Activated CD8-positive, alpha-beta T cell treated with anti-CD3 and anti-CD28 coated beads, Interleukin-2, amount 10 ng/mL, durations not matched to agents 7 days and 5 days (primary cell): ENCODE results near the gene TANC1. TPM values are rescaled to one million over a fixed set of nuclear protein-coding genes. Genes with fewer than 3 reads are reported as not detected.

ENCODE experiments used
- ATAC-seq: fragments of 150-1000 bp; cut with Tn5 transposase; one replicate; pipeline ENCODE4 v1.10.0; 2021; ENCODE audit warnings: moderate library complexity
- CTCF ChIA-PET: fragments of 350-600 bp; sonication (Branson Sonifier 250); formaldehyde crosslinking; loops from one replicate; lab custom pipeline; 2021; ENCODE audit warnings: antibody characterized with exemption; lab: Charles Lee
- POLR2A ChIA-PET: fragments of 350-600 bp; sonication (Branson Sonifier 250); formaldehyde crosslinking; loops from one replicate; lab custom pipeline; 2021; ENCODE audit warnings: antibody characterized with exemption; lab: Charles Lee
- DNase-seq: peaks from one replicate; pipeline ENCODE4 v3.0.0-alpha.2; 2020
- H3K27ac Mint-ChIP-seq: one replicate; pipeline ENCODE4 v1.8.0; 2021; ENCODE audit warnings: mild to moderate bottlenecking, mixed read lengths
- H3K27me3 Mint-ChIP-seq: one replicate; pipeline ENCODE4 v1.8.0; 2021; ENCODE audit warnings: low read depth, mixed read lengths
- H3K36me3 Mint-ChIP-seq: one replicate; pipeline ENCODE4 v1.8.0; 2021; ENCODE audit warnings: low read depth, mixed read lengths
- H3K4me1 Mint-ChIP-seq: one replicate; pipeline ENCODE4 v1.8.0; 2021; ENCODE audit warnings: low read depth, mixed read lengths
- H3K4me3 Mint-ChIP-seq: one replicate; pipeline ENCODE4 v1.8.0; 2021; ENCODE audit warnings: mild to moderate bottlenecking, mixed read lengths
- H3K9me3 Mint-ChIP-seq: one replicate; pipeline ENCODE4 v1.8.0; 2022; ENCODE audit warnings: mixed read lengths; ENCODE audit not compliant: insufficient read depth
- total RNA-seq, 2 experiments: library from RNA; stranded (reverse); gene quantifications; one replicate each; pipeline ENCODE4 v1.2.3, GENCODE V29; 2021

The TANC1 gene
- total RNA-seq = under 1 TPM; 0.37 to 0.55 TPM

DNA sequence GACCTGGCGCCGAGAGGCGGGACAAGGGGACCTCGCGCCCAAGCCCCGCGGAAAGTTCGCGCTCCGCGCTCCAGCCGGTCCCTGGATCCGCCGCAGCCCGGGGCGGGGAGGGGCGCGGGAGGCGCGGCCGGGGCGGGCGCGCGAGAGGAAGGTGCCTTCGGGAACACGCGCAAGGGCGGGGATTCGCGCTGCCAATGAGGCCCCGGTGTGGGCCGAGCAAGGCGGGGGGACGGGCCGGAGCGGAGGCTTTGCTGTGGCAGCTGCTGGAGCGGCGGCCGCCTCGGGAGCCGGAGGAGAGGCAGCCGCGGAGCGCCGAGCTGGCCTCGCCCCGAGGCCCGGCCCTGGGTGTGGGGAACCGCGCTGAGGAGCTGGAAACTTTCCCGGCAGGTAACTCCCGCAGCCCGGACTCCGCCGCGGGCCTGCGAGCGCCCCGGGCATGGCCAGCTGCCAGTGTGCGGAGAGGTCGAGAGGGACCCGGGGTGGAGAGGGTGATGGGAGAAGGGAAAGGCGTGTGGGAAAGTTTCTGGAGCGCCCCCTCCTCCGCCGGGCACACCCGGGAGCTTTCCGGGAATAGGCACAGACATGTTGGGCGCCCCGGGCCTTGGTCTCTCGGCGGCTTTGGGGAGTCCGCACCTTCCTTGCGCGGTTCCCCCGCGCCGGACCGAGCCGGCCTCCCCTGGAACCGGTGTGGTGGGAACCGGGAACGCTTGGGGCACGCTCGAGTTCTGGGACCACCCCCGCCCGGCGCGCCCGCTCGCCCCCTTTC lies at the start of gene TANC1:
TSS of gene TANC1 (plus strand) at position 245 of the 766 bp plus-strand sequence. CDS start 97,271 bp downstream, outside the sequence.
- Mint-ChIP-seq H3K4me1 (peaks cover 14% of the 10 kb centered on the region), H3K36me3 (no peaks in the 10 kb centered on the region), H3K27ac (no peak within 1 kb of the TSS), H3K4me3 (peak within 1 kb of the TSS; percentile 73), H3K9me3 (no peaks in the 10 kb centered on the region), H3K27me3 (peaks cover 61% of the 10 kb centered on the region)
- ATAC-seq (peak; percentile 95), DNase-seq (peak; percentile 73)
- POLR2A ChIA-PET = no interaction called here
- CTCF ChIA-PET = no interaction called here

DNA sequence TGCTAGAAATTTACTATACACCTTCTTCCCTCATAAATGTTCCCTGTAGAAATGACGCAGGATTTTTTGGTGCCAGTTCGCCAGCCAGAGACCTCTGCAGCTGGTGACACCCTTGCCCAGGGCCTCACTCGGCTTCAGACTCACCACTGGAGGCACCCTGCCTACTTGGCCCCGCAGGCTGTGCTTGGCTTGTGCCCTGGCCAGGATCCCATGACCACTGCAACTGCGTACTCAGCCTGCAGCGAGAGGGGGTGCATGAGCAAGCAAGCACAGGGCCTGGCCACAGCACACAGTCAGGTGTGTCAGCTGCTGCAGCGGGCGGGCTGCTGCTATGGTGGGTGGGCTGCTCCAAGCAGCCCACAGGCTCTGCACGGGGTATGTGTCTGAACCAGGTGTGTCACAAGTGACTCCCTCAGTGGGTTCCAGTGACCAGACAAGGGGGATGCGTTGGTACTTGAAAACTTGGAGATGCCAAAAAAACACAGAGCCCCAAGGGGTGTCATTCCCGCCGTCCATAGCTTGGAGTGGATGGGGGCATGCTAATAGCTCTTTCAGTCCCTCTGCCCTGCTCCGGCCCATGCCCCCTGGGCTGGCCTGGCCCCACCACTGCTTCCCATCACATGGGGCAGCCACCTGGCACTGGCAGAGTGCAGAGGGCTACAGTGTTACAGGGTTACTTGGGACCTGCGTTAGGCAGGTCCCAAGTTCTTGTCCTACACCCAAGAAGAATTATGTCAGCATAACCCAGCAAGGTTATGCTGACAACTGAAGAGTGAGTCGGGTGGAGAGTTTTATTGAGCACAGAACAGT lies 46.6 kb upstream of the TANC1 start:
- POLR2A ChIA-PET = no interaction called here
- H3K9me3 Mint-ChIP-seq = no peaks in the 10 kb centered on the region
- no peak overlapping the region for H3K27ac Mint-ChIP-seq
- ATAC-seq = no peak
- DNase-seq = no peak
- H3K36me3 Mint-ChIP-seq = no peaks in the 10 kb centered on the region
- H3K4me1 Mint-ChIP-seq = no peaks in the 10 kb centered on the region
- H3K27me3 Mint-ChIP-seq = peaks cover 20% of the 10 kb centered on the region
- H3K4me3 Mint-ChIP-seq = no peak overlapping the region
- CTCF ChIA-PET = no interaction called here

- no peak for ATAC-seq
- ChIA-PET CTCF (no interaction called here), POLR2A (no interaction called here)
- Mint-ChIP-seq H3K27ac (no peak overlapping the region), H3K27me3 (peaks cover 20% of the 10 kb centered on the region), H3K36me3 (no peaks in the 10 kb centered on the region), H3K4me3 (no peak overlapping the region), H3K4me1 (no peaks in the 10 kb centered on the region), H3K9me3 (no peaks in the 10 kb centered on the region)
- no peak for DNase-seq
These were observed 45.8 kb upstream of the TANC1 start for GRCh38 chr2:158922601-158923000.

- Mint-ChIP-seq H3K27ac (no peak overlapping the region), H3K27me3 (peaks cover 20% of the 10 kb centered on the region), H3K4me1 (no peaks in the 10 kb centered on the region), H3K36me3 (no peaks in the 10 kb centered on the region), H3K4me3 (no peak overlapping the region), H3K9me3 (no peaks in the 10 kb centered on the region)
- ATAC-seq = no peak
- no peak for DNase-seq
- ChIA-PET CTCF (no interaction called here), POLR2A (no interaction called here)
These were observed 45.3 kb upstream of the TANC1 start for GRCh38 chr2:158923180-158923594.

- no peak for DNase-seq
- no peak for ATAC-seq
- POLR2A ChIA-PET = no interaction called here
- H3K36me3 Mint-ChIP-seq = no peaks in the 10 kb centered on the region
- H3K27me3 Mint-ChIP-seq = peaks cover 20% of the 10 kb centered on the region
- CTCF ChIA-PET = no interaction called here
- H3K27ac Mint-ChIP-seq = no peak overlapping the region
- H3K9me3 Mint-ChIP-seq = peaks cover 1% of the 10 kb centered on the region
- H3K4me1 Mint-ChIP-seq = peaks cover under 1% of the 10 kb centered on the region
- no peak overlapping the region for H3K4me3 Mint-ChIP-seq
These were observed 44.8 kb upstream of the TANC1 start for GRCh38 chr2:158923641-158924040.

DNA sequence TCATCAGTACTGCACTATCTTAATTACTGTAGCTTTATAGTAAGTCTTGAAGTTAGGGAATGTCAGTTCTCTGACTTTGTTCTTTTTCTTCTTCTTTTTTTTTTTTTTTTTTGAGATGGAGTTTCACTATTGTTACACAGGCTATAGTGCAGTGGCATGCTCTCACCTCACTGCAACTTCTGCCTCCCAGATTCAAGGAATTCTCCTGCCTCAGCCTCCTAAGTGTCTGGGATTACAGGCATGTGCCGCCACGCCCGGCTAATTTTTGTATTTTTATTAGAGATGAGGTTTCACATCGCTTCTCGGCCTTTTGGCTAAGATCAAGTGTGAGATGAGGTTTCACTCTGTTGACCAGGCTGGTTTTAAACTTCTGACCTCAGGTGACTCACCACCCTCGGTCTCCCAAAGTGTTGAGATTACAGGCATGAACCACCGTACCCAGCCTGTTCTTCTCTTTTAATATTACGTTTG lies 41.9 kb upstream of the TANC1 start:
- POLR2A ChIA-PET = no interaction called here
- Mint-ChIP-seq H3K36me3 (no peaks in the 10 kb centered on the region), H3K27ac (no peak overlapping the region), H3K9me3 (peaks cover 4% of the 10 kb centered on the region), H3K27me3 (peaks cover 24% of the 10 kb centered on the region), H3K4me3 (no peak overlapping the region), H3K4me1 (peaks cover 7% of the 10 kb centered on the region)
- DNase-seq (no peak), ATAC-seq (no peak)
- CTCF ChIA-PET = no interaction called here

DNA sequence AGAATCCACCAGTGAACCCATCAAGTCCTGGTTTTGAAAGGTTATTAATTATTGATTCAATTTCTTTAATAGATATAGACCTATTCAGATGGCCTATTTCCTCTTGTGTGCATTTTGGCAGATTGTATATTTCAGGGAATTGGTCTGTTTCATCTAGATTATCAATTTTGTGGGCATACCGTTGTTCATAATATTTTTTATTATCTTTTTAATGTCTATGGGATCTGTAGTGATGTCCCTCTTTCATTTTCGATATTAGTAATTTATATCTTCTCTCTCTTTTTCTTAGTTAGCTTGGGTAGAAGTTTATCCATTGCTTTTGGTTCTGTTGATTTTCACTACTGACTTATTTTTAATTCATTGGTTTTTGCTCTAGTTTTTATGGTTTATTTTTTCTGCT lies 39.9 kb upstream of the TANC1 start:
- DNase-seq (no peak), ATAC-seq (no peak)
- Mint-ChIP-seq H3K4me1 (peaks cover 7% of the 10 kb centered on the region), H3K4me3 (no peak overlapping the region), H3K36me3 (no peaks in the 10 kb centered on the region), H3K9me3 (peaks cover 4% of the 10 kb centered on the region), H3K27me3 (peaks cover 14% of the 10 kb centered on the region), H3K27ac (no peak overlapping the region)
- POLR2A ChIA-PET = no interaction called here
- CTCF ChIA-PET = no interaction called here

DNA sequence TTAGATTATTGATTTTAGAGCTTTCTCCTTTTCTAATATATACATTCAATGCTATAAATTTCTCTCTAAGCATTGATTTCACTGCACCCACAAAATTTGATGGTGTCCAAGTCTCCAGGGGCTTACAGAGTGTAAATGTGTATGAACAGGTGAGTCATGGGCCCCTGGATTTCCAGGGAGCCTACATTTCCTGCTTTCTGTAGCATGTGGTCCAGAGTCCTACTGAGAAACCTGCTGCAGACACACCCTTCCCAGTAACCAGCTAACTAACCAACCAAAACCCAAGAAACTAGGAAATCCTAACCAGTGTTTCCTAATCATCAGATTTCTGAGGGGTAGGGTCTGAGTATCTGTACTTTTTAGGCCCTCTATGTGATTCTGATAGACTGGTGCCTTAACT lies 39.5 kb upstream of the TANC1 start:
- no peak overlapping the region for H3K27ac Mint-ChIP-seq
- peaks cover 4% of the 10 kb centered on the region for H3K9me3 Mint-ChIP-seq
- DNase-seq (no peak), ATAC-seq (no peak)
- no peak overlapping the region for H3K4me3 Mint-ChIP-seq
- no peaks in the 10 kb centered on the region for H3K36me3 Mint-ChIP-seq
- ChIA-PET CTCF (no interaction called here), POLR2A (no interaction called here)
- H3K27me3 Mint-ChIP-seq = peaks cover 13% of the 10 kb centered on the region
- peaks cover 7% of the 10 kb centered on the region for H3K4me1 Mint-ChIP-seq

- Mint-ChIP-seq H3K36me3 (no peaks in the 10 kb centered on the region), H3K4me1 (peaks cover 7% of the 10 kb centered on the region), H3K27ac (no peak overlapping the region), H3K27me3 (peaks cover 3% of the 10 kb centered on the region), H3K9me3 (peaks cover 4% of the 10 kb centered on the region), H3K4me3 (no peak overlapping the region)
- ATAC-seq = no peak
- ChIA-PET CTCF (no interaction called here), POLR2A (no interaction called here)
- DNase-seq = no peak
These were observed 36.9 kb upstream of the TANC1 start for GRCh38 chr2:158931572-158931971.

DNA sequence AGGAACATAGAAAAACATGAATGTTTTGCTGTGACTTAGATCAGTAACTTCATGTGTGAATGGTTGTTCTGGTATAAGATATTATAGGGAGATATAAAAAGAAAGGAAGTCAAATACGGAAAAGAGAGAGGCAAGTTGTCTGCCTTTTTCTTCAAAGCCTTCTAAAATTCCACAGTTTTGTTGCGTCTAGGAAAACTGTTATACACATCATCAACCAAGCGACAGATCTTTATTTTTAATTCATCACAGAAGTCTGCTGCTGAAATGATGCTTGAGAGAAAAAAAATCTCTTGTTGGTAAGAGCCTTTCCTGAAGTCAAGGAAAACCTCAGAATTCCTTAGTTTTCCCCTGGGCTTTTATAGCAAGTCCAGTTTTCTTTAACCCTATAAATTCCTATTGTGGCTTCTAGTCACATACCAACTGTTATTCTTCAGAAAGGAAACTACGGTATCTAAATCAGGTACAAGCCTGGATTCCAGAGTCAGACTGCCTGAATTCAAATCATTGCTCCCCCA lies 36.3 kb upstream of the TANC1 start:
- Mint-ChIP-seq H3K4me1 (peaks cover 7% of the 10 kb centered on the region), H3K27ac (no peak overlapping the region), H3K27me3 (peaks cover 3% of the 10 kb centered on the region), H3K4me3 (no peak overlapping the region), H3K9me3 (peaks cover 4% of the 10 kb centered on the region), H3K36me3 (no peaks in the 10 kb centered on the region)
- ChIA-PET POLR2A (no interaction called here), CTCF (no interaction called here)
- no peak for ATAC-seq
- DNase-seq = no peak

DNA sequence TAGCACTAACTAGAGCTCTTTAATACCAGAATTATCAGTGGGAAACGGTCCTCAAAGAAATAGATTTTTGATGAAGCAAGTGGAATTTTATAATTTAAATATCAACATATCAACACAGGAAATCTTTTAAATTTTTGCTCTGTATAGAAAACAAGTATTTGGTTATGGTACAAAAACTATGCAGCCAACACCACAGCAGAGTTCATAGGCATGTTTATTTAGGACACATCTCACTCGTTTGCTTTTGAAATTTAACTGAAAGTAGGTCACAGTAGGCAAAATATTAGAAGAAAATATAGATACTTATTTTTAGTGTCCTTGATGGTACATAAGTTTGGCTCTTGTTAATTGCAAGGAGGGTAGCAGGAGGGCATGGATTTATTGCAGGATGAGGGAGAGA lies 34.3 kb upstream of the TANC1 start:
- POLR2A ChIA-PET = no interaction called here

DNA sequence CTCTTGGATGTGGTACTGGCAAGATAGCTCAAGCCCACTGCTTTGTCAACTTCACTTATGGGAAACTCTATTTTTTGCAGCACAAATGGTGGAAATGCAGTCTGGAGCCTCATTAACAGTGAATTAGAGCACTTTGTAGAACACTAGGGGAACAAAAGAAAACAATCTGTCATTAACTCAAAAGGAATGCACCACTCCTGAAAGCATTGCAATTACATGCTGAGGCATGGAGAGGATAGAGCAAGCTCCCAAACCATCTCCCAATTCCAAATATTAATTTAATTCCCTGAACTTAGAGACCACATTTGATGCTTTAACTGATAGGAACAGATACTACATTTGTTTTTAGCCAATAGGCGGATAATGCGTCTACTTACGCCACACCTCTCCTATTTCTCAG lies 32.8 kb upstream of the TANC1 start:
- CTCF ChIA-PET = interaction anchor here (1.5 kb wide), 1 partner anchor 183 kb away, joined by 3 read pairs; no protein-coding TSS in a partner anchor
- Mint-ChIP-seq H3K27me3 (peaks cover 3% of the 10 kb centered on the region), H3K36me3 (no peaks in the 10 kb centered on the region), H3K4me3 (no peak overlapping the region), H3K4me1 (no peaks in the 10 kb centered on the region), H3K27ac (no peak overlapping the region), H3K9me3 (no peaks in the 10 kb centered on the region)
- ATAC-seq (no peak), DNase-seq (no peak)
- POLR2A ChIA-PET = no interaction called here

More for the DNA sequence above, 34.3 kb upstream of the TANC1 start:
- DNase-seq (no peak), ATAC-seq (no peak)
- peaks cover 3% of the 10 kb centered on the region for H3K27me3 Mint-ChIP-seq
- CTCF ChIA-PET = interaction anchor here (0.6 kb wide), 1 partner anchor 184 kb away, joined by 3 read pairs; no protein-coding TSS in a partner anchor
- H3K27ac Mint-ChIP-seq = no peak overlapping the region
- no peak overlapping the region for H3K4me3 Mint-ChIP-seq
- H3K4me1 Mint-ChIP-seq = peaks cover 3% of the 10 kb centered on the region
- H3K9me3 Mint-ChIP-seq = no peaks in the 10 kb centered on the region
- no peaks in the 10 kb centered on the region for H3K36me3 Mint-ChIP-seq
